Epithelial cell of esophagus (primary cell): Measurements from ENCODE around the gene DNAJB6.

ENCODE experiments used
- DNase-seq: peaks from one replicate; pipeline ENCODE4 v3.0.0; 2010; ENCODE audit warnings: low read depth
- H3K4me3 ChIP-seq: 2 replicates; pipeline ENCODE4 v1.5.1; 2011; ENCODE audit warnings: mild to moderate bottlenecking, low read length, control low read depth
- TF ChIP-seq, protein P1 (sequence below): IDR thresholded peaks from 2 replicates; pipeline ENCODE4 v1.5.1; 2011; ENCODE audit warnings: low read depth, mild to moderate bottlenecking, low read length, control low read depth, inconsistent platforms; ENCODE audit not compliant: insufficient read depth; ENCODE audit errors: missing control alignments

Gene DNAJB6

DNA sequence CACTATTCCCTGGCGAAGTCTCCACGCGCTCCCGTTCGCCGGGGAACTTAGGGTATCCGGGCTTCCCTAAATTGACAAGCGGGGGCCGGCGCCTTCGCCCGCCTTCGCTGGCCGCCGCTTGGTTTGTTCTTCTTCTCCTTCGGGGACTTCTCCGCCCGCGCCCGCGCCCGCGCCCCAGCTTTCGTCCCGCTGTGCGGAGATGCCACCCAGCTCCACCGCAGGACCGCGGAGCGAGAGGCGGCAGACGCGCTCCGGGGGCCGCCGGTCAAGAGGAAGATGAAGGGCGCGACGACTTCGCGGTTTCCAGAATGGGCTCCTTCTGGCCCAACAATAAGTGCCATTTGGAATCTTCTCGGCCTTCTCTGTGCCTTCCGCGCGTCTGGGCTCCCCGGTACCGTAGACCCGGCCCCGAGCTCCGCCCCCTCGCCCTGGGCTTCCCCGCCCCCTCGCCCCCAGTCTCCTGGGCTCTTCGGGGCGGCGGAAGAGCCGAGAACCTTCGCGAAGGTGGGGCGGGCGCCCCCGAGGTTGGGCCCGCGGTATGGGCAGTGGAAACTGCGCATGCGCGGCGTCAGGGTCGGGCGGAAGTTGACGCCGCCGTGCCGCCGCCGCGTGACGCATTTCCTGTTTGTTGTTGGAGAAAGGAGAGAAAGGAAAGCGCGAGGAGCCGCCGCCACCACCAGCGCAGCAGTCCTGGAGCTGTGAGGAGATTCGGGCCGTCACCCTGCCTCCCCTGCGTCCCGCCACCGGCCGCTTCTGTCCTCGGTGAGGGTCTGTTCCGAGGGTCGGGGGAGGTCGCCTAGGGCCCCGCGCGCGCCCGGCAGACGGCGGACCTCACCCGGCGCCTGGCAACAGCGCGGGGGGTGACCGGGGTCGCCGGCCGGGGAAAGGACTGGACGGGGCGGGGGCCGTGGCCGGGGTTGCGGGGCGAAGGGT is at the start of gene DNAJB6:
DNAJB6 (plus strand) TSS at position 622 of the 933 bp plus-strand sequence. CDS start 21,569 bp downstream, outside the sequence.
- TF ChIP-seq, protein P1, sequence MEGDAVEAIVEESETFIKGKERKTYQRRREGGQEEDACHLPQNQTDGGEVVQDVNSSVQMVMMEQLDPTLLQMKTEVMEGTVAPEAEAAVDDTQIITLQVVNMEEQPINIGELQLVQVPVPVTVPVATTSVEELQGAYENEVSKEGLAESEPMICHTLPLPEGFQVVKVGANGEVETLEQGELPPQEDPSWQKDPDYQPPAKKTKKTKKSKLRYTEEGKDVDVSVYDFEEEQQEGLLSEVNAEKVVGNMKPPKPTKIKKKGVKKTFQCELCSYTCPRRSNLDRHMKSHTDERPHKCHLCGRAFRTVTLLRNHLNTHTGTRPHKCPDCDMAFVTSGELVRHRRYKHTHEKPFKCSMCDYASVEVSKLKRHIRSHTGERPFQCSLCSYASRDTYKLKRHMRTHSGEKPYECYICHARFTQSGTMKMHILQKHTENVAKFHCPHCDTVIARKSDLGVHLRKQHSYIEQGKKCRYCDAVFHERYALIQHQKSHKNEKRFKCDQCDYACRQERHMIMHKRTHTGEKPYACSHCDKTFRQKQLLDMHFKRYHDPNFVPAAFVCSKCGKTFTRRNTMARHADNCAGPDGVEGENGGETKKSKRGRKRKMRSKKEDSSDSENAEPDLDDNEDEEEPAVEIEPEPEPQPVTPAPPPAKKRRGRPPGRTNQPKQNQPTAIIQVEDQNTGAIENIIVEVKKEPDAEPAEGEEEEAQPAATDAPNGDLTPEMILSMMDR = no peak
- H3K4me3 ChIP-seq = peak within 1 kb of the TSS; percentile 78
- DNase-seq = peak; percentile 92

DNA sequence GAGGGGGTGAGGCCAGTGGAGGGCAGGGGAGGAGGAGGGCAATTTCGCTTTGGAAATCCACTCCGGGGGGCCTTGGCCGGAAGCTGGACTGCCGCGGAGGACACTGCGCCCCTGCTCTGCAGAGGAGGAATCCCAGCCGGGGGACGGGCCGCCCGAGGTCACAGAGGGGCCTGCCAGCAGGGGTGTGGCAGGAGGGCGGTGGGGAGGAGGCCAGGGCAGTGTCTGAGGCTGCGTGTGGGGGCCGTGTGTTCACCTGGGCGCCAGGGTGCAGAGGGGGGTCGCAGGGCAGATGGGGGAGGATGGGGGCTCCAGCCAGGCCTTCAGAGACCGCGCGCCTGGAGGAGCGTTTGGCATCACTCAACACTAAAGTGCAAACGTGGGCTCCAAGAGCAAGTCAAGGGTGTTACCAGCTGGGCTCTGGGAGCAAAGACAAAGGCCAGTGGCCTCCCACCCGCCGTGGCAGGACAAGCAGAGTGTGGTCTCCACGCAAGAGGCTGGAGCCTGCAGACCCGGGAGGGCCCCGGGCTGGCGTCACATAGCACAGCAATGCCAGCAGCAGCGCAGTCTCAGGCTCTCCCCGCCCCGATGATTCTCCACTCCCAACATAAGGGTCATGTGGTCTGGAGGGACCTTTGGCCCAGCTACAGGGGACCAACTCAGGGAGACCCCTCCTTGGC is 45.3 kb upstream of the DNAJB6 start:
- no peak for DNase-seq
- H3K4me3 ChIP-seq = no peak overlapping the region
- TF ChIP-seq, protein P1 = no peak

DNA sequence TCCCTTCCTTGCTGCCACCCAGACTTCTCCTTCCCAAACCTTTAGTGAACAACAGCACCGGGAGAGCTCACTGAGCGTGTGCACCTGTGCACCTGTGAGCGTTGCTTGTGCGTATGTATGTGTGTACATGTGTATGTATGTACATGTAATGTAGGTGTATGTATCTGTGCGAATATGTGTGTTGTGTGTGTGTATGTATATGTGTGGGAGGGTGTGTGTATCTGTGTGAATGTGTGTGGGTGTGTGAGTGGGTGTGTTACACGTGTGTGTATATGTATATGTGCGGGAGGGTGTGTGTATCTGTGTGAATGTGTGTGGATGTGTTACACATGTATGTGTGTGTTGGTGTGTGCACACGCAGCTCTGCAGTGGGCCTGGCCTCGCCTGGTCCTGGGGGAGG is 44.5 kb upstream of the DNAJB6 start:
- TF ChIP-seq, protein P1 = no peak
- DNase-seq = peak; percentile 27
- no peak overlapping the region for H3K4me3 ChIP-seq

DNA sequence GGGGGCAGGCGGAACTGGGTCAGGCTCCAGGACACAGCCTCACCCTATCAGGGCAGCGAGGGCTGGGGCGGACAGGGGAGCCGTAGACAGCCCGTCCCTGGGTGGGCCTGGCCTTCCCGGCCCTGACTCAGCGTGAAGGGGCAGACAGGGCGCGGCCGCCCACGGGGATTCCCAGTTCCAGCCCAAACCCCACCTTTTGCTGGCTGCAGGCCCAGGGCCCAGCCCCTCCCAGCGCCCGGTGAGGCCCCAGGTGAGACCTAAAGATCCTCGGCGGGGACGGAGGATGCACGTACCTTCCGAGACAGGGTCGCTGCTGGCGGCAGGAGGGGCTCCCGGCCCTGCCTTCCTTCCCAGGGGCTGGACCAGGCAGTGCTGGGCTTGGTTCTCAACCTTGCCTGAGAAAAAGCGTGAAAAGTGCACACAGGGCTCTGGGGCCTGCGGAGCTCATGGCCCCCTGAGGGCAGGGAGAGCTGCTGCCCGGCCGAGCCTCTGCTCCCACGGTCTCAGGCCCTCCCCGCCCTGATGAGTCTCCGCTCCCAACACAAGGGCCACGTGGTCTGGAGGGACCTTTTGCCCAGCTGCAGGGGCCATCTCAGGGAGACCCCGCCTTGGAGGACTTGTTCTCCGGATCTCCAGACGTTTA is 43.9 kb upstream of the DNAJB6 start:
- TF ChIP-seq, protein P1 = no peak
- peak overlapping the region; percentile 7 for H3K4me3 ChIP-seq
- peak; percentile 91 for DNase-seq

DNA sequence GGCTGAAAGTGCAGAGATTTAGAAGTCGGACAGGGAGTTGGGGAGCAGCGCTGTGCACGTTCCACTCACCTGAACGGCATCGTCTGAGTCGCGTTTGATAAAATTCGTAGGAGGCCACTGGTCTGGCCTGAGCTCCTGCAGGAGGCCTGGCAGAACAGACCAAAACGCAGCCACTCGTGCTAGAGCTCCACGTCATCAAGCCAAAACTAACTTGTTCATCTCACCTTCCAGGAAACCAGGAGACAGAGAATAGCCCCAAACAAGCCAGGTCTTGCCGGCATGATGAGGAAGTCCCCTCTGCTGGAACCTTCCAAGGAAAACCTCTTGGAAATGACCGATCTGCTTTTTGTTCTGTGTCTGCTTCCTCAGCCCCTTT is 43.4 kb upstream of the DNAJB6 start:
- peak; percentile 95 for DNase-seq
- TF ChIP-seq, protein P1 = no peak
- H3K4me3 ChIP-seq = no peak overlapping the region

DNA sequence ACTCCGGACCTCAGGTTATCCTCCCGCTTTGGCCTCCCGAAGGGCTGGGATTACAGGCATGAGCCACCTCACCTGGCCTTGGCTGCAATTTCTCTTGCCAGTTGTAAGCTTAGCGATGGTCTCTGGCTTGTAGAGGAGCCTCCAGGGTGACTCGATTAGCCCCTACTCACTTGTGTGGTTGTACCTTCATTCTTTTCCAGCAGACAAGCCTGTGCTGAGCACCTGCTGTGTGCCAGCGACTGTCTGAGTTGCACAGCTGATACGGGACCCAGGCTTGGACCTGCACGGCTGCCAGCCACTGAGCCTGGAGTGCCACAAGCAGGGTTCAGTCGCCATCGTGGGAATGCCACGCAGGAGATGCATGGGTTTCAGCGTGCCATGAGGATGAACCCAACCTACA is 42.0 kb upstream of the DNAJB6 start:
- H3K4me3 ChIP-seq = no peak overlapping the region
- TF ChIP-seq, protein P1 = no peak
- DNase-seq = no peak
